Subcutaneous adipose tissue (tissue), 4 donors: ENCODE results near the gene TMEM131. TPM values are rescaled to one million over a fixed set of nuclear protein-coding genes. Genes with fewer than 3 reads are reported as not detected.

Experiments
- CTCF ChIP-seq: fragments of 450-650 bp; IDR thresholded peaks from one replicate; pipeline ENCODE4 v1.5.1; 2016; ENCODE audit warnings: low read depth, mild to moderate bottlenecking, control low read depth, antibody characterized with exemption, moderate library complexity
- total RNA-seq, 4 donors: library from RNA; depleted of rRNA; stranded (reverse); fragments of >200 nt; gene quantifications; one replicate each; pipeline ENCODE4 v1.1.0, GENCODE V29; 2016

The TMEM131 gene, protein sequence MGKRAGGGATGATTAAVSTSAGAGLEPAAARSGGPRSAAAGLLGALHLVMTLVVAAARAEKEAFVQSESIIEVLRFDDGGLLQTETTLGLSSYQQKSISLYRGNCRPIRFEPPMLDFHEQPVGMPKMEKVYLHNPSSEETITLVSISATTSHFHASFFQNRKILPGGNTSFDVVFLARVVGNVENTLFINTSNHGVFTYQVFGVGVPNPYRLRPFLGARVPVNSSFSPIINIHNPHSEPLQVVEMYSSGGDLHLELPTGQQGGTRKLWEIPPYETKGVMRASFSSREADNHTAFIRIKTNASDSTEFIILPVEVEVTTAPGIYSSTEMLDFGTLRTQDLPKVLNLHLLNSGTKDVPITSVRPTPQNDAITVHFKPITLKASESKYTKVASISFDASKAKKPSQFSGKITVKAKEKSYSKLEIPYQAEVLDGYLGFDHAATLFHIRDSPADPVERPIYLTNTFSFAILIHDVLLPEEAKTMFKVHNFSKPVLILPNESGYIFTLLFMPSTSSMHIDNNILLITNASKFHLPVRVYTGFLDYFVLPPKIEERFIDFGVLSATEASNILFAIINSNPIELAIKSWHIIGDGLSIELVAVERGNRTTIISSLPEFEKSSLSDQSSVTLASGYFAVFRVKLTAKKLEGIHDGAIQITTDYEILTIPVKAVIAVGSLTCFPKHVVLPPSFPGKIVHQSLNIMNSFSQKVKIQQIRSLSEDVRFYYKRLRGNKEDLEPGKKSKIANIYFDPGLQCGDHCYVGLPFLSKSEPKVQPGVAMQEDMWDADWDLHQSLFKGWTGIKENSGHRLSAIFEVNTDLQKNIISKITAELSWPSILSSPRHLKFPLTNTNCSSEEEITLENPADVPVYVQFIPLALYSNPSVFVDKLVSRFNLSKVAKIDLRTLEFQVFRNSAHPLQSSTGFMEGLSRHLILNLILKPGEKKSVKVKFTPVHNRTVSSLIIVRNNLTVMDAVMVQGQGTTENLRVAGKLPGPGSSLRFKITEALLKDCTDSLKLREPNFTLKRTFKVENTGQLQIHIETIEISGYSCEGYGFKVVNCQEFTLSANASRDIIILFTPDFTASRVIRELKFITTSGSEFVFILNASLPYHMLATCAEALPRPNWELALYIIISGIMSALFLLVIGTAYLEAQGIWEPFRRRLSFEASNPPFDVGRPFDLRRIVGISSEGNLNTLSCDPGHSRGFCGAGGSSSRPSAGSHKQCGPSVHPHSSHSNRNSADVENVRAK (N-terminal part only)
- 10 to 100 TPM; 35.5 to 44.3 (median 39.7) TPM for total RNA-seq

DNA sequence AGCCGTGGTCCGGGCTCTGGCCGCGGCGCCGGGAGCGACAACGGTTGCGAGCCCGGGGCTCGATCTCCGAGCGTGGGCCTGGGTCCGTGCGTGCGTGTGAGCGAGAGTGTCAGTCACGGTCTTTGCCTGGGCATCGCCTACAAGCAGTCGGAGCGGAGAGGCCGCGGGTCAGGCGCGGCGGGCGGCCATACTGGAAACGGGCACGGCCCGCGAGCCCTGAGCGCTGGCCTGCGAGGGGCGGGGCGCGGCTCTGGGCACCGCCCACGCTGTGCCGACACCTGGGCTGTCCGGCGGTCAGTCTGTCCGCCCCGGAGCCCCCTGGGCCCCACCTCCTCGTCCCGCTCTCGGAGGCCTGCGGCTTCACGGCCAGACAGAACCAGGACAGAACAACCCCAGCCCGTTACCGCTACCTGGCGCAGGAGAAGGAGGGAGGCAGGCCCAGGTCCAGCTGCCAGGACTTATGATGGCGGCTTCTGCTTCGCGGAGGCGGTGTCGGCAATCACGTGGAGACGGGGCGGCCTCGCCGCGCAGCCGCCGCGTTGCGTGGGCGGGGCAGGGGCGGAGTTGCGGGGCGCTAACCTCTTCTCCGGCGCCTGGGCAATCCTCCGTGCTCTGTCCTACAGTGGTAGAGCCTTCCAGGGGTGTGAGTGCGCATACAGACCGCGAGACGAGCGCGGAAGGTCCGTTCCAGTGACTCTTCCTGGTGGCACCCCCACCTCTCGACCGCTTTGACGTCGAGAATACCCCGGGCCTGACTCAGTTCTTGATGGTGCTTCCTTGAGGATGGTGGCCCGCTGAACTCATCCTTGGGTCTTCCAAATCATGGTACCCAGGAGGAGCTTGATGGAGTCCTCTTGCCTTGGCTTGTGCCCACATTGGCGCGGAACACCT lies at the start of gene TMEM131:
Gene TMEM131, minus strand, starts transcription at position 215 of the 891 bp plus-strand sequence. CDS start 286 bp downstream, outside the sequence.
- TF ChIP-seq CTCF = no peak

DNA sequence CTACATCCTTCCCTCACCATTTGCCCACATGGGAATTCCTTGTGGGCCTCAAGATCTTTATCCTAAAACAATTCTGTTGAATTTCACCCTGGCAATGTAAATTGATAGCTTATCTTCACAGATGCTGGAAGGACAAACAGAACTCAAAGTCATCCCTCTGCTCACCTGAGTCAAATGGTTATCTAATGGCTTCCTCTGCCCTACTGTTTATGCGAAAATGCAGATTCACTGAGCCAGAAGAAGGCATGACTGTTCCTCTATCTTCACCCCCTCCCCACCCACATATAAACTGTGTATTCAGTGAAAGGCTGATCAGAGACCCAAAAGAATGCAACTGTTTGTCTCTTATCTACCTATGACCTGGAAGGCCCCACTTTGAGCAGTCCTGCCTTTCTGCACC lies 47.4 kb upstream of the TMEM131 start:
- TF ChIP-seq CTCF = no peak

DNA sequence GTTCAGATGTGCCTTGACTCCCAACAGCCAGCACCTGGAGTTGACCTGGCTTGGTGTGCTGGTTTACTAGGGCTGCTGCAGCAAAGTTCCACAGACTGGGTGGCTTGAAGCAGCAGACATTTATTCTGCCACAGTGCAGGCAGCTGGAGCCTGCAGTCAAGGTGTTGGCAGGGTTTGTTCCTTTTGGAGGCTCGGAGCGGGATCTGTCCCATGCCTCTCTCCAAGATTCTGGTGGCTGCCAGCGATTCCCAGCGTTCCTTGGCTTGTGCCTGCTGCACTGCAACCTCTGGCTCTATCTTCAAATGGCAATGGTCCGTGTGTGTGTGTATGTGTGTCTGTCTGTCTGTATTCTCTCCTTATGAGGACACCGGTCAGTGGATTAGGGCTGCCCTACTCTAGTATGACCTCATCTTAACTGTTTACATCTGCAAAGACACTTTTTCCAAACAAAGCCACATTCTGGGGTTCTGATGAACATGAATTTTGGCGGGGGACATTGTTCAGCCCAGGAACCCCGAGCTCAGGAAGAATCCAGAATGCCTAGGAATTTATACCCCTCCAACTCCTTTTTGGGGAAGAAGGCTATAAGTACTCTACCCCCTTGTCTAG lies 44.7 kb upstream of the TMEM131 start:
- TF ChIP-seq CTCF = no peak

DNA sequence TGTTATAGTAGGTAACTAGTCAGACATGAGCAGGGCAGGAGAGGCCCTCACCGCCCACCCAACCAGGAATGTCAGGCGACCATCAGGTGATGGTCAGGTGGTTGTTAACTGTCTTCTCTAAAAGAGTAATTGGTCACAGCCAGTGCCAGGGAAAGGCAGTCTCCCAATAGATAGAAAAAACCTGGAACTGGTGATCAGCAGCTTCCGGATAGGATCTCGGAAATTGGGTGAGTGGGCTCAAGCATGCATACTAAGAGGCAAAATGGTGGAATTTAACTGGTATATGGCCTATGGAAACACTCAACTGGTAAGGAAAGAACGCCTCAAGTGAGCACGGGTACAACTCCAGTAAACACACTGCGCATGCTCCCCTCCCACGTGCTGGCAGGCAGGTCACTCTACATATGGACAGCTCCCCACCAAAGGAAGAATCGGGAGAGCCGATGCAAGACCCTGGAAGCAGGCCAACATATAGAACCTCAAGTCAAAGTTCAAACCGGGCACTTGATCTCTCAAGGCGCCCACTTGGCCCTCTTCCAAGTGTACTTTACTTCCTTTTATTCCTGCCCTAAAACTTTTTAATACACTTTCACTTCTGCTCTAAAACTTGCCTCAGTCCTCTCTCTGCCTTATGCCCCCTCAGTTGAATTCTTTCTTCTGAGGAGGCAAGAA lies 43.5 kb upstream of the TMEM131 start:
- TF ChIP-seq CTCF = no peak

- TF ChIP-seq CTCF = no peak
These were observed 42.1 kb upstream of the TMEM131 start for GRCh38 chr2:98037666-98038336.

- no peak for TF ChIP-seq CTCF
These were observed 41.5 kb upstream of the TMEM131 start for GRCh38 chr2:98037206-98037605.
